HG03571 (cell line): ENCODE data around the gene MAGEB17.
"Not testable (repeated sequence)": the region's sequence is repeated elsewhere in the genome, so short reads cannot be mapped to it uniquely, and the experiment has no call there.

Source experiments
- ATAC-seq: cut with Tn5 transposase; IDR thresholded peaks from one replicate; pipeline ENCODE4 v1.9.1; 2021; ENCODE audit not compliant: unreplicated experiment

Gene MAGEB17

DNA sequence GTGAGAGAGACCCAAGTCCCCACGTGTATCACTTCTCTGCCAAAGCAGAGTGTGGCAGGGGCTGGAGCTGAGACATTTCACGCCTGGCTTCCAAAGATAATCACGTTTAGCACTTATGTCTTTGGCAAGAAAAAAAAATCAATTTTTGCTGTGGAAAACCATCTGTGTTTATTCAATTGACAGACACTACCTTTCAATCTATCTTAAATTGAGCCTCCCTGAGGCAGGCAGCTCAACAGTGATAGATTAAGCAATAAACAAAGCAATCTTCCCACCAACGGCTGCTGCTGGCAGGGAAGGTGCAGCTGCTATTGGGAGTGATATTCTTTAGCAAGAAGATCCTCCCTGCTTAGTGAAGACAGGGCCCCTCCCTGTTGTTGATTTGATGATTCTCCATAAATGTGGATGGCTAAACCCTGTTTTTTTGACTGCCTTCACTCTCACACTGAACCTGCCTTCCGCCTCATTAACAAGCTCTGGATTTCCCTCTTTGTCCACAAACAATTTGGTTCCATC is 11.6 kb upstream of the MAGEB17 start:
- ATAC-seq, result no peak

DNA sequence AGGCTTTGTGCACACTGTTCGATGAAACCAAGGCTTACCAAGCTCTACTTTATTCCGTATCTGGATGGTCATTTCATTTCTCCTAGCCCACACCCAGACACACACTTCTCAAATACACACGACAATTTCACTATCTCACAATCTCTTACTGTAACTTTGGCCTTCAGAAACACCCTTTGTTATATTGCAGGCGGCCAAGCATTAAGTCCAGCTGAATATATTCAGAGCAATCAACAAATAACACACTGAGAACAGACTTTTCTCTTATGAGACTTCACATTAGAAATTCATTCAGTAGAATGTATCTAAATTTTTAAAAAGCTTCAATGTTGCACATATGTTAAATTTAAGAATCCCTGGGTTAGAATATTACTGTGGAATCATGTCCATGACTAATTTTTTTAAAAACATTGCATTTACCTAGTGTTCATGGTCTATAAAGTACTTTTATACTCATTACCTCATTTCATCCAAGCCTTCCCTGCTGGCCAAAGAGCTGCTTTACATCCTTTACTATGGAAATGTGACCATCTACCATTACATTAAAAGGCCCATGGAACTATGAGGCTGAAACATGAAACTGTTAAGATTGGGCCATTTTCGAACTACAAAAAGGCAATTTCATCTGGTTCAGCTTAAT is 10.5 kb upstream of the MAGEB17 start:
- ATAC-seq, result no peak

DNA sequence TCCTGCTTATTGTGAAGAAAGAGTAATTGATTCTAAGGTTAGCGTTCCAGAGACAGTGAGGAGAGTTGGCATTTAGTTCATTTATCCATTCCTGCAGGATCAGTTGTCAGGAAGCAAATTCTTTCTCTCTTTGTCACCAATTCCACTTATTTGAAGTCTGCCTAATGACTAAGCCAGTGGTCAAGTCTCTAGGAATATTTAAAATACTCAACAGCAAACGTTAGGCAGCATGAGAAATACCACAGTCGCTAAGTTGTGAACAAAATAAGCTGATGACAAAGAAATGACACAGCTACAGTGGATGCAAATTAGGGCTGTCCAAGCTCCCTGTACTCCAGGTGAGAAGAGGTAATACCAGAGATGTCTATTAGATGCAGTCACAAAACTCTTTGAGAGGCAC is 6.6 kb upstream of the MAGEB17 start:
- no peak for ATAC-seq

DNA sequence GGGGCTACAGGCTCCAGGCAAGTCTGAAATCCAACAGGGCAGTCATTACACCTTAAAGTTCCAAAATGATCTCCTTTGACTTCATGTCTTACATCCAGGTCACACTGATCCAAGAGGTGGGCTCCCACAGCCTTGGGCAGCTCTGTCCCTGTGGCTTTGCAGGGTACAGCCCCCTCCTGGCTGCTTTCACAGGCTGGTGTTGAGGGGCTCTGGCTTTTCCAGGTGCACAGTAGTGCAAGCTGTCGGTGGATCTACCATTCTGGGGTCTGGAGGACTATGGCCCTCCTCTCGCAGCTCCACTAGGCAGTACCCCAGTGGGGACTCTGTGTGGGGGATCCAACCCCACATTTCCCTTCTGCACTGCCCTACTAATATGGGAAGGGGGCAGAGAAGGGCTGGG is 6.1 kb upstream of the MAGEB17 start:
- ATAC-seq, result not testable (repeated sequence)

DNA sequence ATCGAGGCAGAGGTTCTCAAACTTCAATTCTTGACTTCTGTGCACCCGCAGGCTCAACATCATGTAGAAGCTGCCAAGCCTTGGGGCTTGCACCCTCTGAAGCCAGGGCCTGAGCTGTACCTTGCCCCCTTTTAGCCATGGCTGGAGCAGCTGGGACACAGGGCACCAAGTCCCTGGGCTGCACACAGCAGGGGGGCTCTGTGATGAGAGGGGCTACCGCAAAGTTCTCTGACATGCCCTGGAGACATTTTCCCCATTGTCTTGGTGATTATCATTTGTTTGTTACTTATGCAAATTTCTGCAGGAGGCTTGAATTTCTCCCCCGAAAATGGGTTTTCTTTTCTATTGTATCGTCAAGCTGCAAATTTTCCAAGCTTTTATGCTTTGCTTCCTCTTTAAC is 4.9 kb upstream of the MAGEB17 start:
- ATAC-seq, result no peak

DNA sequence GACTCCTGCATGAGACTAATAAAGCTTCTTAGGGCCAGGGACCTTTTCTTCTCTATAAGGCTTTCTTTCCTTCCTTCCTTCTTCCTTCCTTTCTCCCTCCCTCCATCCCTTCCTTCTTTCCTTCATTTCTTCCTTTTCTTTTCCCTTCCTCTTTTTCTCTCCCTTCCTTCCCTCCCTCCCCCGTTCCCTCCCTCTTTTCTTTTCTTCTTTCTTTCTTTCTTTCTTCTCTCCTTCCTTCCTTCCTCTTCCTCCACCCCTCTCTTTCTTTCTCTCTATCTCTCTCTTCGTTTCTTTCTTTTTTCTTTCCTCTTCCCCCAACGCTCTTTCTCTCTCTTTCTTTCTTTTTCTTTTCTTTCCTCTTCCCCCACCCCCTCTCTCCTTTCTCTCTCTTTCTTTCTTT is 2.5 kb upstream of the MAGEB17 start:
- no peak for ATAC-seq

DNA sequence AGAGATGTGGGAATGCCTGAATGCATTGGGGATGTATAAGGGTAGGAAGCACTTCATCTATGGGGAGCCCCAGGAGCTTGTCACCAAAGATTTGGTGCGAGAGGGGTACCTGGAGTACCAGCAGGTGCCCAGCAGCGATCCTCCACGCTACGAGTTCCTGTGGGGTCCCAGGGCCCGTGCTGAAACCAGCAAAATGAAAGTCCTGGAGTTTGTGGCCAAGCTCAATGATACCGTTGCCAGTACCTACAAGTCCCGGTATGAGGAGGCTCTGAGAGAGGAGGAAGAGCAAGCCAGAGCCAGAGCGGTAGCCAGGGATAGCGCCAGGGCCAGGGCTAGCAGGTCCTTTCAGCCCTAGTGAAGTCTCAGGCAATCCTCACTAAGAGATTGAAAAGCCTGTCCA is 3.8 kb downstream of the MAGEB17 start:
- ATAC-seq, result no peak

DNA sequence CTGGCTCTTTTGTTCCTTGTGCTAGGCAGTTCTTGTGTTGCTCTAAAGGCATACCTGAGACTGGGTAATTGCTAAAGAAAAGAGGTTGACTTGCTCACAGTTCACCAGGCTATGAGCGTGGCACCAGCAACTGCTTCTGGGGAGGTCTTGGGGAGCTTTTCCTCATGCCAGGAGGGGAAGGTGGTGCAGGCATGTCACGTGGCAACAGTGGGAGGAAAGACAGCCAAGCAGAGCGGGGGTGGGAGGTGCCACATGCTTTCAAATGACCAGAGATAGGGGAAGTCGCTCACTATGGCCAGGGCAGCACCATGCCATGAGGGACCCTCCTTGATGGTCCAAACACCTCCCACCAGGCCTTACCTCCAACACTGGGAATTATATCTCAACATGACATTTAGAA is 4.7 kb downstream of the MAGEB17 start:
- no peak for ATAC-seq

DNA sequence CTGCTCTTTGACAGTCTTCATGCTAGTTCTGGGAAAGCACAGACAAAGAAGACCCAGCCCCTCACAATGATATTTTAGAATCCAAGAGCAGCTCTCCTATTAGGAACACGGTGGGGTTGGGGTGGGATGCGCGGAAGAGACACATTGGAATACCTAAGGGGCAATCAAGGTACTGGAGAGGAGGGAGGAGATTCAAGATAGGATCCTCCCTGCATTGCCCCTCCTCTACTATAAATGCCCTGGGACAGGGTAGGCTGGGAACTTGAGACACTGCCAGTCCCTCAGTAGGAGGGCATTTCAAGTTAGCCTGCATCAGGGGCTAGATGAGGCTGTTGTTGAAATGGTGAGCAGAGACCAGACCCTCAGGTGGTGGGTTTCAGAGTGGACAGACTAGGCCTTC is 5.1 kb downstream of the MAGEB17 start:
- no peak for ATAC-seq

DNA sequence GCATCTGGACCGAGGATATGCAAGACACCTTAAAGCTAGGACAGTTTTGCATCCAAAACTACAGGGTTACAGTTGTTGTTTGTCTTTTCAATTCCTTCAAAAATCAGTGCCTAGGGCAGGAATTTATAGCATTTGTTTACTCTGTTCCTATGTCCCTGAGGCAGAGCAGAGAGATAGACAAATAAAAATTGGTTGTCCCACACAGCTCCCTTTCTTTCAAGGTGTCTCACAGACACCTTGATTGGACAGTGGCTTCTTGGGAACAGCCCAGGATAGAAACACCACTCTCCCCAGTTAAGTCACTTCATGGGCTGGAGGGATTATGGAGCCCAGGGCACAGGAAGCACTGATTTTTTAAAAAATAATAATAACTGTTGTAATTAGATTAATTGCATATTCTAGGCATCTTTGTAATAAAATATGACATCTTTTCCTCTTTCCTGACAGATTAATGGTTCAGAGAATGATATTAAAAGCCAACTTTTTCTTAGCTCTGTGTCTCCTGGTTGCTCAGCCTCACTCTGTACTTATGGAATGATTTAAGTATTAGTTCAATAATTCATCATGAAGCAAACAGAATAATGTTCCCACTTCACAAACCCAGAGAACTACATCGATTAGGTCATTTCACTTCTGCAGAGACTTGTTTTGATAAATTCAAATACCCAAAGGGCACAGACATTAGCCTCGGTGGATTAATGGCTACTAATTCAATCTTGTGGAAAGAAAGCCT is 8.2 kb downstream of the MAGEB17 start:
- ATAC-seq, result no peak

DNA sequence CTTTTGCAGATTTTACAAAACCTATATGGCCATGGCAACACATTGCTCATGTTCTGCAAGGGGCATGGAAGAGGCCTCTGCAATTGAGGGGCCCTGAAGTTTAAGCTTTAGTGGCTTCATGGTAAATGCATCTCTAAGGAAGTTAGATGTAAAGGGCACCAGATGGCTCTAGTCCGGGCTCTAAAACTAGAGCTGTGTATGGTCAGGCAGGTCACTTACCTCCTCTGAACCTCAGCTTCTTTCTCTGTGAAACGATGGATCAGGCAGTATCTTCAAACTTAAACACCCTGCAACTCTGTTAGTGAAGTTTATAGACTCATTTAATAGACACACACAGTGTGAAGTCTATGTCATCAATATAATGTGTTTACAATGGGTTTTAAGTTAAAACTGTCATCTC is 10.0 kb downstream of the MAGEB17 start:
- ATAC-seq, result no peak

DNA sequence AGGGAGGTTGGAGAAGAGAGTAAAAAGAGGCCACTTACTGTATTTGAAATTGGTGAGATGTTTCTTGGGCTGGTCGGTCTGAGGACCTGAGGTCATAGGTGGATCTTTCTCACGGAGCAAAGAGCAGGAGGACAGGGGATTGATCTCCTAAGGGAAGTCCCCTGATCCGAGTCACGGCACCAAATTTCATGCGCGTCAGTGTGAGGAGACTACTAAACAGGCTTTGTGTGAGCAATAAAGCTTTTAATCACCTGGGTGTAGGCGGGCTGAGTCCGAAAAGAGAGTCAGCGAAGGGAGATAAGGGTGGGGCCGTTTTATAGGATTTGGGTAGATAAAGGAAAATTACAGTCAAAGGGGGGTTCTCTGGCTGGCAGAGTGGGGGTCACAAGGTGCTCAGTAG is 16.6 kb downstream of the MAGEB17 start:
- not testable (repeated sequence) for ATAC-seq

DNA sequence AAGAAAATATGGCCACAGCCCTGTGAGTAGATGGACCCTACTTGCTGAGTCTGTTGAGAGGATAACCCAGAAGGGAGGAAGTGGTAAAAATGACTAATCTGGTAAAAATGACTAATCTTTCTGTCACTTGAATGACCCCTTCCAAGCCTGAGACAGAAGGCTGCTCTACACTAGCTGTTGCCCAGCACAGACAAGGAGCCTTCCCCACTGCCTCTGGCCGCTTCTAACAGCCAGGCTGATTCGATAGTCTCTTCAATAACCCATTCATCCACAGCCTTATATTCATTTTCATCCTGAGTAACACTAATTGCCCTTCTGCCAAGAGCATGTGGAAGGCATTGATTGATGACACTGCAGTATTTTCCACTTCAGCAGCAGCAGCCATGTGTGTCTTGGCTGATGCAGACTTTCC is 18.4 kb downstream of the MAGEB17 start:
- peak; percentile 98 for ATAC-seq

DNA sequence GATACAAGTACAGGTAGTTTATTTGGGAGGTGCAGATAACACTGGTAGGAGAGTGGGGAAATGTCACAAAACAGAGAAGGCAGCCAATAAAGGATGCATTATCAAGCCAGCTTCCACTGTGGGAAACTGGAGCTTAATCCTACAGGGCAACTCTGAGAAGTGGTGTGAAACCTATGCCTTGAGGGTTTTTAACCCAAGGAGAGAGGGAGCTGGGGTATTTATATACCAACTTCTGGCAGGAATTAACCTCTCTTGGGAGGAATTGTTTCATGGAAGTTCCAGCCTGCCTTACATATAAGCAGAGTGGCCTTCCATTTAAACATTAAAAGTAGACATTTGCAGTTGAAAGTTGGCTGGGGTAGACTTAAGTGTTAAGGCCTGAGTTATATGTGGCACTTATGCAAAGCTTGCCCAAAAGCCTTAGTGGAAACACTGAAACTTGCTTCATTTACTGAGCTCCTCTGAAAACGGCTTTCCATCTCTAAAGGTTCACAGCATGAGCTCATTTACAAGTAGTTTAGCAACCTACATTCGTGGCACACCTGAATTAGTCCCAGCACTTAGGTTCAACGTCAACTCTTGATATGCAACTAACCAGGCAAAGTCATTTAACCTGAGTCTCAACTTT is 19.2 kb downstream of the MAGEB17 start:
- no peak for ATAC-seq

DNA sequence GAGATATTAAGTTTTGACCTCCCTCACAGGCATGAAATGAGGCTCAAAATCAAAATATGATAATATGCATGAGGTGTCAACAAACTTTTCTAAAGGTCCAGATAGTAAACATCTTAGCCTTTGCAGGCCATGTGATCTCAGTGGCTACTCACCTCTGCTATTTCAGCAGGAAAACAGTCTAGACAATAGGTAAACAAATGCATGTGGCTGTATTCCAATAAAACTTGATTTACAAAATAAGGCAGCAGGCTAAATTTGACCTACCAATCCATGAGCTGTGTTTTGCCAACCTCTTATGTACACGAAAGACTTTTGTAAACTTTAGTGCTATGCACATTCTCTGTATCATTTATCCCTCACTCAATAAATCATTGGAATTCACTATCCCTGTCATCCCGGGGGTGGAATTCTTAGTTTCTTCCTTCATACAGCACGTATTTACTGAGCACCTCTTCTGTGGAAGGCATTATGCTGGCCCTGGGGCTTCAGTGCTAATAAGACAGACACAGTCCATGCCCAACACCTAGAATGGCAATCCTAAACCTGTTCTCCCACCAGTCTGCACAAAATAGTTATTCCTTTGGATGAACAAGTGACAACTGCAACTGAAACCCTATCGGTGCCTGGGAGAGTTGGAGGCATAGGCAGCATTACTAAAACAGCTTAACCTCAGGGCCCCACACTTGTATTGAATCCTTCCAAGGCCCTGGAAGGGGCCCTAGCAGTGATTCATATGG is 19.9 kb downstream of the MAGEB17 start:
- no peak for ATAC-seq

DNA sequence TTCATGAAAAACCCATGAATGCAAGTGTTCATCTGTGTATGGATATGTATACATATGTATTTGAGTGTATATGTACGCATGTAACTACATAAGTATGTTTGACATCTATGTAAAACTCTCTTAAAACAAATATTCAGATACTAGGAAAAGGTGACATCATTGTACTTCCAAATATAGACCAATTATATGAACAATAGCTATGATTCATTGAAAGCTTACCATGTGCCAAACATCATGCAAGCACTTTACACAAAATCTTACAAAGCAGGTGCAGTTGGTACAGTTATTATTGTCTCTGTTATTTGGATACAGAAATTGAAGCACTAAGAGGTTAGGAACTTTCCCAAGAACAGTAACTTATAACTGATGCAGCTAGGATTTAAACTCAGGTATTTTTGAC is 21.4 kb downstream of the MAGEB17 start:
- no peak for ATAC-seq

DNA sequence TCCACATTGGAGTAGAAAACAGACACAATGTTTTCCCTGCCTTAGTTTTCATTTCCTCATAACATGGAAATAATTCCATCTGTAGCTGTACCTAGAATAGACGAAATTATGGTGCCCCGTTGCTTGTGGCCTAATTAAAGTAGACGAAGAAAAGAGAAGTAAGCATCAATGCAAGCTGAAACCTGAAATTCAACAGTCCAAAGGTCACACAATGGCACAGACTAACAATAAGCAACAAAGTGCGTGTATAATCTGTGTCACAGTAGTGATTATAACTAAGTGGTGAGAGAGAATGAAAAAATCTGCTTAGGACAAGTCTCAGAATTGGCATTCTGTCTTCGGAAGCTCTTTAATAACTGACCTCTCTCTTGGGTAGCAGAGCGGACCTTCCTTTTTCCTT is 24.3 kb downstream of the MAGEB17 start:
- ATAC-seq, result no peak

DNA sequence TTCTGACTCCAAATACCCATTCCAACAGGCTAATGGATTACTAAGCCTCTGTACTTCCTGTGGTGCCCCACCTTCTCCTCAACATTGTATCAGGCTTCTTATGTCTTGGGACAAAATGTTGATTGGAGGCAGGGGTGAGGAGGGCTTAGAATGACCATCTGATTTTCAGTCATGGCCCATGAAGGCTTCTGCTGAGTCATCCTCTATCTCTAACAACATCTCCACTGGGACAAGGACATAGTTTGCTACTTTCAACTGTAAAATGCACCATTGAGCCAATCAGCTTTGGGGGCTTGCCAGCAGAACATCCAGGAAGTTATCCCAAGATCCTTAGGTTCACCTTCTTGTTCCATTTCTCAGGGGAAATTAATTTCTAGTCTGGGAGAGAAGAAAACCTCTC is 29.5 kb downstream of the MAGEB17 start:
- ATAC-seq, result no peak

DNA sequence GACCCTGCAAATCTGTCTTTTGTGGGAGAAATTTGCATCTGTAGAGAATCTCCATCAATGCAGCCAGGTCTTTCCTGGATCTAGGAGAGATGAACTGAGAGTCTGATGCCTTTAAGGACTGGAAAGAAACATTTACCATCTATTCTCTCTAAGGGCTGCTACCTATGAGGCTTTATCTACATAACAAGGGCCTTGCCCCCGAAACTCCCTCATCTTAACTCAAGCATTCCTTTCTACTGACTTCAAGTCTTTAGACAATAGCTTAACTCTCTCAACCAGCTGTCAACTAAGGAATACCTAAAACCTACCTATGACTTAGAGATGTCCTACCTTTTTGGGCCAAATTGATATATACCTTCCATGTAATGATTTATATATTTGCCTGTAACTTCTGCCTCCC is 32.1 kb downstream of the MAGEB17 start:
- ATAC-seq, result no peak

DNA sequence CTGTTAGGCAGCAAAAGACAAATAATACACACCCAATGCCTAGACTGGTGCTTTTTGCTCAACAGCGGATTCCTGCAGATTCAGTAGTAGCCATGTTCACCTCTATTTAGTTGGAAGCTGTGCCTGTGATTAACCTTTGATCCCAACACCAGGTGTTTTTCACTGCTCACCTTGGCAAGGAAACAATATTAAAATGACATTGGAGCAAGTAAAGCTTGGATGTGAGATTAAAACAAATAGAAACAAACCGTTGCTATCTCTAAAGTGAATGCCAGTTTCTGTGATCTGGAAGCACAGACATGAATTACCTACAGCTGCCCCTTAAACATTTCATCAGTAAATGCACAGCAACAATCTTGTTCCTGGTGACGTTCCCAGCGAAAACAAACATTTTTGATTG is 35.7 kb downstream of the MAGEB17 start:
- no peak for ATAC-seq

DNA sequence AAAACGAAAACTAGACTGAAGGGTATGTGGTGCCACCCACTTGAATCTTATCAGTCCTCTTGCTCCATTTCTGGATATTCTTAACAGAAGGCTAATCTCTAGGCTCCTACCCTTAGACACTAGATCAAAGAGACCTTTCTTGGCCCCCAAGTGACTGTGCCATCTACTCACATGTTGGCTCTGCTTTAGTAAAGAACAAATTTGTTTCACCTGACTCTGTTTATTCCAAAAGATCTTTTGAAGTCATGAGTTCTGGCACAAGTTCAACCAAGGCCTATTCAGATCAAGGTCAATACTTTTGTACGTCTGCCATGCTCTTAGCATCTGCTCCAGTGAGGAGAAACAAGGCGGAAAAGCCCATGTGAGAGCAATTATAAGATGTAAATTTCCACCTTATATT is 37.3 kb downstream of the MAGEB17 start:
- no peak for ATAC-seq

DNA sequence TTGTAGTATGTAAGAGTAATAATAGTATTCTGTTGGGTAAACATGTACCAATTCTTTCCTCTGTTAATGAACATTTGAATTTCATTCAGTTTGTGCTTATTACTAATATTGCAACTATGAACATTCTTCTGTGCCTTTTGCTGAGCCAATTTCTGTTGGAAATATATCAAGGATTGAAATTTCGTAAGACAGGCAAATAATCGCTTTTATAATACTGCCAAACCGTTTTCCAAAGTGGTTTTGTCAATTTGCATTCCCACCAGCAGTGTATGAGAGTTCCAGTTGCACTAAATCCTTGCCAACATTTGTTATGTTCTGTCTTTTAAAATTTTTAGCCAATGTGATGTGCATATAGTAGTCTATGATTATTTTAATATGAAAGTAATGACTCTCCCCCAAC is 38.6 kb downstream of the MAGEB17 start:
- no peak for ATAC-seq
